Measurements from ENCODE around the gene TP53RK. TPM values are rescaled to one million over a fixed set of nuclear protein-coding genes. Genes with fewer than 3 reads are reported as not detected.
A peak's percentile ranks its signal among the peaks of the same experiment; 100 is the strongest.

The TP53RK gene
- total and polyA plus RNA-seq, 2 of the 13 experiments (the other 11 are each of a cell fraction or from before 2014, with no cell fraction given), result 12.9 to 25.5 TPM

DNA sequence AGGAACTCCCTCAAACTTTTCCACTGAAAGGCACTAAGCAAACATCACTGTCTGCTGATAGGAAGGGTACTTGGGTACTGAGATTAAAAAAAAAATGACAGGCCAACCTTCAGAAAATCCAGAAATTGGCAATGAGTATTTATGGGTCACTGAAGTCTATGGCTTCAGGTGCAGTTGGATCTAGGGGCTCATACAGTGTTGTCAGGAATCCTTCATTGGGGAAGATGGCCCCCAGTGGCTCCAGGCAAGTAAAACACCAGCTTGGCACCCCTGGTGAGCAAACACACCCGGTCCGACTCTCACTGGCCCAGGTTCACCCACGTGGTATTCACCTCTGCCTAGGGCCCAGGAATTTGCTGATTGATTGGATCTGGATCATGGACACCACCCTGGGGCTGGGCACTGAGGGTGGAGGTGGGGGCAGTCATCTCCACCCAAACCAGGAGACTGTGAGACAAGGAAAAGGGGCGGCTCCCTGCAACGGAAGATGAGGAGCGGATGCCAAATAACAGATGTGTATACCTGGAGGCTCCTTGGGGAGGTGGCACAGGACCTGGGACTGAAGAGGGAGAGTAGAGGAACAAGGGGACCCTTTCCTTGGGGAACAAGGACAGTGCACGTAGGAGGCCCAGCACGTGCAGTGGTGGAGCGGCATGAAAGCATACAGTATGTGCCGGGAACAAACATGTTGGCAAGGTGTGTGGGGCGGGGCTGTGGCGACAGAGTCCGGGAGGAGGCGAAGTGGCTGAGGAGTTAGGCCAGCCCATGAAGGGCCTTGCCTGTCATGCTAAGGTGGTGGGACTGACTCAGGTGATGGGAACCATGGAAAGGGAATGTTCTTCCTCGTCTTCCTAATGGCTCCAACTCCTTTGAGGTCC, 25.0 kb upstream of the TP53RK start (continued):
- TF ChIP-seq ZNF468 (CRISPR knock-in tag; IDR thresholded peaks at IDR 0.05) (no peak), HDAC6 (IDR thresholded peaks at IDR 0.05; ENCODE audit: low read depth, low read length) (no peak), FOXO4 (CRISPR knock-in tag; conservative IDR thresholded peaks at IDR 0.05) (no peak), ZNF546 (CRISPR knock-in tag; conservative IDR thresholded peaks at IDR 0.05) (no peak), ARNT (IDR thresholded peaks at IDR 0.05) (no peak), ZNF326 (CRISPR knock-in tag; IDR thresholded peaks at IDR 0.05; ENCODE audit: borderline replicate concordance) (0 out of 2 replicates have a peak, but pooled peaks have one; percentile 23), GFI1 (CRISPR knock-in tag; IDR thresholded peaks at IDR 0.05; ENCODE audit: borderline replicate concordance) (no peak), RCOR2 (CRISPR knock-in tag; IDR thresholded peaks at IDR 0.05) (no peak), ZNF30 (CRISPR knock-in tag; IDR thresholded peaks at IDR 0.05) (no peak), ZNF615 (CRISPR knock-in tag; IDR thresholded peaks at IDR 0.05; ENCODE audit: borderline replicate concordance) (no peak), HMGXB4 (CRISPR knock-in tag; IDR thresholded peaks at IDR 0.05; ENCODE audit: borderline replicate concordance in 1 of 2, low read depth in 1 of 2) (no peak), KDM5B (CRISPR knock-in tag; IDR thresholded peaks at IDR 0.05; ENCODE audit: borderline replicate concordance) (no peak)
- TF ChIP-seq, protein P1, sequence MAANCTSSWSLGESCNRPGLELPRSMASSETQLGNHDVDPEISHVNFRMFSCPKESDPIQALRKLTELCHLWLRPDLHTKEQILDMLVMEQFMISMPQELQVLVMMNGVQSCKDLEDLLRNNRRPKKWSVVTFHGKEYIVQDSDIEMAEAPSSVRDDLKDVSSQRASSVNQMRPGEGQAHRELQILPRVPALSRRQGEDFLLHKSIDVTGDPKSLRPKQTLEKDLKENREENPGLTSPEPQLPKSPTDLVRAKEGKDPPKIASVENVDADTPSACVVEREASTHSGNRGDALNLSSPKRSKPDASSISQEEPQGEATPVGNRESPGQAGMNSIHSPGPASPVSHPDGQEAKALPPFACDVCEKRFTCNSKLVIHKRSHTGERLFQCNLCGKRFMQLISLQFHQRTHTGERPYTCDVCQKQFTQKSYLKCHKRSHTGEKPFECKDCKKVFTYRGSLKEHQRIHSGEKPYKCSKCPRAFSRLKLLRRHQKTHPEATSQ (CRISPR knock-in tag; IDR thresholded peaks at IDR 0.05; ENCODE audit: borderline replicate concordance), result no peak
- TF ChIP-seq, protein P2, sequence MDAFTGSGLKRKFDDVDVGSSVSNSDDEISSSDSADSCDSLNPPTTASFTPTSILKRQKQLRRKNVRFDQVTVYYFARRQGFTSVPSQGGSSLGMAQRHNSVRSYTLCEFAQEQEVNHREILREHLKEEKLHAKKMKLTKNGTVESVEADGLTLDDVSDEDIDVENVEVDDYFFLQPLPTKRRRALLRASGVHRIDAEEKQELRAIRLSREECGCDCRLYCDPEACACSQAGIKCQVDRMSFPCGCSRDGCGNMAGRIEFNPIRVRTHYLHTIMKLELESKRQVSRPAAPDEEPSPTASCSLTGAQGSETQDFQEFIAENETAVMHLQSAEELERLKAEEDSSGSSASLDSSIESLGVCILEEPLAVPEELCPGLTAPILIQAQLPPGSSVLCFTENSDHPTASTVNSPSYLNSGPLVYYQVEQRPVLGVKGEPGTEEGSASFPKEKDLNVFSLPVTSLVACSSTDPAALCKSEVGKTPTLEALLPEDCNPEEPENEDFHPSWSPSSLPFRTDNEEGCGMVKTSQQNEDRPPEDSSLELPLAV (CRISPR knock-in tag; conservative IDR thresholded peaks at IDR 0.05; ENCODE audit: low read depth), result no peak
- TF ChIP-seq, protein P3, sequence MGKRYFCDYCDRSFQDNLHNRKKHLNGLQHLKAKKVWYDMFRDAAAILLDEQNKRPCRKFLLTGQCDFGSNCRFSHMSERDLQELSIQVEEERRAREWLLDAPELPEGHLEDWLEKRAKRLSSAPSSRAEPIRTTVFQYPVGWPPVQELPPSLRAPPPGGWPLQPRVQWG (CRISPR knock-in tag; IDR thresholded peaks at IDR 0.05; ENCODE audit: borderline replicate concordance, low read depth), result no peak

Measured in HepG2 (cell line).